Pancreas (tissue), 10 donors: Measurements from ENCODE around the gene PNMA8A. TPM values are rescaled to one million over a fixed set of nuclear protein-coding genes. Genes with fewer than 3 reads are reported as not detected.

ENCODE experiments used
- ATAC-seq, 4 donors: fragments of 200-7000 bp; cut with Tn5 transposase; one replicate each; pipeline versions ENCODE4 v1.8.0 to v1.9.1; 2020; ENCODE audit warnings: mild to moderate bottlenecking in 4 of 4, moderate library complexity in 4 of 4
- DNase-seq, 6 donors: peaks; one replicate each; pipeline ENCODE4 v3.0.0-alpha.2; 2020
- FAIRE-seq: peaks from 2 replicates; lab custom pipeline; 2012; peaks lifted over from hg19 to GRCh38; lab: Jason Lieb, UNC
- H3K27ac ChIP-seq, 4 donors: fragments of 200-600 bp; sonication (generic); 1 replicate in 3 of 4; 2 replicates in 1 of 4; pipeline versions ENCODE4 v1.5.0 to v1.8.0; 2020
- H3K27me3 ChIP-seq, 4 donors: fragments of 200-600 bp; one replicate each; pipeline ENCODE4 v1.8.0; 2021
- H3K36me3 ChIP-seq, 3 donors: fragments of 200-600 bp; sonication (generic) in 1 of 3; one replicate each; pipeline versions ENCODE4 v1.5.0 to v1.8.0; 2020 to 2021
- H3K4me1 ChIP-seq, 3 donors: fragments of 200-600 bp; one replicate each; pipeline ENCODE4 v1.8.0; 2021
- H3K4me3 ChIP-seq, 4 donors: fragments of 200-600 bp; sonication (generic) in 2 of 4; one replicate each; pipeline versions ENCODE4 v1.5.0 to v1.8.0; 2020 to 2021
- H3K9me3 ChIP-seq, 4 donors: fragments of 200-600 bp; one replicate each; pipeline ENCODE4 v1.8.0; 2021
- CTCF ChIP-seq, 4 donors: fragments of 200-600 bp; sonication (generic) in 3 of 4; IDR thresholded peaks; one replicate each; pipeline versions ENCODE4 v1.5.0 to v1.8.0; 2021; ENCODE audit warnings: antibody characterized with exemption in 4 of 4
- WGBS, 2 donors: extraction: QIAGEN DNeasy Blood & Tissue Kit; methylation state at CpG; one replicate each; pipeline ENCODE4 v1.1.7; 2013; 5-methylcytosine and 5-hydroxymethylcytosine counted together
- intact Hi-C, 3 donors: fragments of 100-400 bp; cut with DNase I; formaldehyde crosslinking; loops; one replicate each; pipeline versions ENCODE4 v1.11.1 to v1.14.2; 2022
- polyA plus RNA-seq, 2 donors: library from polyadenylated mRNA; stranded (reverse); fragments of 200-250 nt; gene quantifications; one replicate each; pipeline ENCODE4 v1.2.3, GENCODE V29; 2013
- total RNA-seq, 6 donors: library from RNA; stranded (reverse); fragmentation: NEBNext Ultra II Directional in 4 of 6; extraction: Animal tissue kit (Norgen Biotek cat#: 25700) in 4 of 6; gene quantifications; one replicate each; pipeline versions ENCODE4 v1.2.1 to v1.2.4, GENCODE V29; 2021 to 2023
- donor health status: healthy with polysubstance abuse.
- donor health status: DM: no; HTN: no; CAD: no; lungs with moderate emphysema.
- donor health status: DM: no; HTN: no; CAD: no.
- donor health status: control.
- donor health status: control.
- donor health status: Bipolar disorder and iron deficiency.
- donor health status: DM: yes; HTN: yes; CAD: no.
- donor health status: DM: no; HTN: no; CAD: no.
- donor health status: DM: no; HTN: no; CAD: no.
- donor health status: DM: yes; HTN: yes; CAD: no.

Gene PNMA8A
- total and polyA plus RNA-seq, 8 donors, result 2.4 to 8.9 (median 5.8) TPM

GRCh38 chr19:46426035-46426505, 45.3 kb downstream of the PNMA8A start:
- WGBS, 2 donors, result 0 to 2% methylated on average over 10 of the region's 10 CpGs
- no peaks in the 10 kb centered on the region for H3K36me3 ChIP-seq
- peak in 1 of 6 donors; percentile 52 for DNase-seq
- peak overlapping the region; percentile 41 to 70 (median 61) for H3K4me3 ChIP-seq
- H3K4me1 ChIP-seq, result peaks cover 0 to 7% (median 3%) of the 10 kb centered on the region in 3 donors
- intact Hi-C loops, result no loop called here
- H3K27me3 ChIP-seq, result no peaks in the 10 kb centered on the region
- TF ChIP-seq CTCF (IDR thresholded peaks at IDR 0.05), result no peak
- peak; percentile 77 to 85 (median 85) for ATAC-seq
- no peaks in the 10 kb centered on the region for H3K9me3 ChIP-seq
- no peak for FAIRE-seq
- peak overlapping the region in 3 of 4 donors; percentile 51 to 82 (median 80) for H3K27ac ChIP-seq

- WGBS, 2 donors, result 68 to 74% methylated on average over 5 of the region's 5 CpGs
- ATAC-seq (no peak), FAIRE-seq (no peak), DNase-seq (no peak)
- no peak overlapping the region for H3K4me3 ChIP-seq
- no peak overlapping the region for H3K27ac ChIP-seq
- no peaks in the 10 kb centered on the region for H3K9me3 ChIP-seq
- no peaks in the 10 kb centered on the region for H3K36me3 ChIP-seq
- H3K27me3 ChIP-seq, result no peaks in the 10 kb centered on the region
- intact Hi-C loops, result no loop called here
- H3K4me1 ChIP-seq, result peaks cover 0 to 7% (median 3%) of the 10 kb centered on the region in 3 donors
- no peak for TF ChIP-seq CTCF (IDR thresholded peaks at IDR 0.05)
Measured at GRCh38 chr19:46423188-46423587, 48.2 kb downstream of the PNMA8A start.

DNA sequence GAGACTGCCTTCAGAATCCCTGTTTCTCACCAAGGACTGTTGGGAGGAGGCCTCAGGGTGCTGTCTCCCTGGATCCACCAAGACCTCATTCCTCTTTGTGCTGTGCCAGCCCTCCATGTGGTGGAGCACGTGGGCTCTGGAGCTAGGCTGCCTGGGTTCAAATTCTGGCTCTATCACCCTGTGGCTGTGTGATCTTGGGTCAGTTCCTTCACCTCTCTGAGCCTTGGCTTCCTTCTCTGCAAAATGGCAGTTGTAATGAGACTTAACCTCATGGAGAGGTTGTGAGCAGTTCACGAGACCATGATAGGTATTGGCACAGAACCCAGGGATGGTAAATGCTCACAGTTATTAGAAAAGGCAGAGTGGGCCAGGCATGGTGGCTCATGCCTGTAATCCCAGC, 49.0 kb downstream of the PNMA8A start:
- WGBS, 2 donors, result 71 to 75% methylated on average over 2 of the region's 2 CpGs
- peaks cover 0 to 7% (median 3%) of the 10 kb centered on the region in 3 donors for H3K4me1 ChIP-seq
- no peak overlapping the region for H3K27ac ChIP-seq
- no peak overlapping the region for H3K4me3 ChIP-seq
- ATAC-seq, result no peak
- no peaks in the 10 kb centered on the region for H3K9me3 ChIP-seq
- no peaks in the 10 kb centered on the region for H3K27me3 ChIP-seq
- intact Hi-C loops, result no loop called here
- no peaks in the 10 kb centered on the region for H3K36me3 ChIP-seq
- no peak for DNase-seq
- TF ChIP-seq CTCF (IDR thresholded peaks at IDR 0.05), result no peak
- FAIRE-seq, result no peak

DNA sequence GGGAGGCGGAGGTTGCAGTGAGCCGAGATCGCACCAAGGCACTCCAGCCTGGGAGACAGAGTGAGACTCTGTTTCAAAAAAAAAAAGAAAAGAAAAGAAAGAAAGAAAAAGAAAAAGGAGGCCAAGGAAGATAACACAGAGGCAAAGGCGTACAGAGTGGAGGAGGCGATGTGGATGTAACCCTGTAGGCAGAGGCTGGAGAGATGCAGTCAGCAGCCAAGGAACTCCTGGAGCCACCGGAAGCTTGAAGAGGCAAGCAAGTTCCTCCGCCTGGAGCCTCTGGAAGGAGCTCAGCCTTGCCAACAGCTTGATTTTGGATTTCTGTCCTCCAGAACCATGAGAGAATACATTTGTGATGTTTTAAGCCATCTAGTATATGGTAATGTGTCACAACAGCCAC, 51.3 kb downstream of the PNMA8A start:
- H3K36me3 ChIP-seq, result no peaks in the 10 kb centered on the region
- 88% methylated on average over 7 of the region's 7 CpGs for WGBS, 2 donors

More for the DNA sequence above, 51.3 kb downstream of the PNMA8A start:
- DNase-seq (peak in 1 of 6 donors; percentile 10), FAIRE-seq (no peak), ATAC-seq (no peak)
- TF ChIP-seq CTCF (IDR thresholded peaks at IDR 0.05), result no peak
- intact Hi-C loops, result no loop called here
- no peak overlapping the region for H3K4me3 ChIP-seq
- no peaks in the 10 kb centered on the region for H3K9me3 ChIP-seq
- peaks cover 0 to 7% (median 3%) of the 10 kb centered on the region in 3 donors for H3K4me1 ChIP-seq
- H3K27ac ChIP-seq, result no peak overlapping the region
- no peaks in the 10 kb centered on the region for H3K27me3 ChIP-seq

Other genes starting within 250 kb of the PNMA8A start
- not detected for gene IGFL1, start 241.8 kb downstream of the PNMA8A start, total RNA-seq
- gene IGFL1, start 241.8 kb downstream of the PNMA8A start, polyA plus RNA-seq, result not detected
- gene HIF3A, start 174.5 kb downstream of the PNMA8A start, total RNA-seq, result 10 to 100 TPM in 1 of 6 donors, 1 to 10 TPM in 4, under 1 TPM in 1; 0.71 to 12.7 (median 5.1) TPM
- gene HIF3A, start 174.5 kb downstream of the PNMA8A start, polyA plus RNA-seq, result 10 to 100 TPM; 23.8 to 27.6 TPM
- 10 to 100 TPM; 16.7 to 28.0 (median 22.6) TPM for gene PPP5C, start 124.5 kb downstream of the PNMA8A start, total RNA-seq
- 10 to 100 TPM; 41.7 to 53.9 TPM for gene PPP5C, start 124.5 kb downstream of the PNMA8A start, polyA plus RNA-seq
- gene CCDC8, start 58.0 kb downstream of the PNMA8A start, total RNA-seq, result 10 to 100 TPM in 5 of 6 donors, 1 to 10 TPM in 1; 9.9 to 22.0 (median 12.6) TPM
- 10 to 100 TPM in 1 of 2 donors, 1 to 10 TPM in 1; 8.2 to 11.3 TPM for gene CCDC8, start 58.0 kb downstream of the PNMA8A start, polyA plus RNA-seq
- under 1 TPM in 4 of 6 donors, not detected in 2; 0.08 to 0.28 (median 0.12) TPM for gene PNMA8C, start 42.6 kb downstream of the PNMA8A start, total RNA-seq
- under 1 TPM; 0.15 to 0.61 TPM for gene PNMA8C, start 42.6 kb downstream of the PNMA8A start, polyA plus RNA-seq
- 1 to 10 TPM in 2 of 6 donors, under 1 TPM in 4; 0.47 to 1.4 (median 0.68) TPM for gene PNMA8B, start 24.3 kb upstream of the PNMA8A start, total RNA-seq
- gene PNMA8B, start 24.3 kb upstream of the PNMA8A start, polyA plus RNA-seq, result 1 to 10 TPM; 1.1 to 1.2 TPM
- gene CALM3, start 129.8 kb upstream of the PNMA8A start, total RNA-seq, result 100 to 1,000 TPM in 1 of 6 donors, 10 to 100 TPM in 5; 59.6 to 127 (median 83.3) TPM
- 10 to 100 TPM; 86.6 to 95.5 TPM for gene CALM3, start 129.8 kb upstream of the PNMA8A start, polyA plus RNA-seq
- gene PTGIR, start 153.5 kb upstream of the PNMA8A start, total RNA-seq, result 1 to 10 TPM in 4 of 6 donors, under 1 TPM in 2; 0.56 to 4.6 (median 1.6) TPM
- gene PTGIR, start 153.5 kb upstream of the PNMA8A start, polyA plus RNA-seq, result 1 to 10 TPM; 3.5 TPM
- not detected for gene GNG8, start 164.6 kb upstream of the PNMA8A start, total RNA-seq
- gene GNG8, start 164.6 kb upstream of the PNMA8A start, polyA plus RNA-seq, result not detected
- gene DACT3, start 189.6 kb upstream of the PNMA8A start, total RNA-seq, result 1 to 10 TPM in 2 of 6 donors, under 1 TPM in 4; 0.24 to 1.7 (median 0.48) TPM
- 1 to 10 TPM in 1 of 2 donors, under 1 TPM in 1; 0.89 to 1.3 TPM for gene DACT3, start 189.6 kb upstream of the PNMA8A start, polyA plus RNA-seq
- 10 to 100 TPM; 13.8 to 33.5 (median 20.4) TPM for gene PRKD2, start 245.6 kb upstream of the PNMA8A start, total RNA-seq
- 10 to 100 TPM; 61.1 to 90.3 TPM for gene PRKD2, start 245.6 kb upstream of the PNMA8A start, polyA plus RNA-seq